Hematopoietic multipotent progenitor cell treated with erythropoietin and hydrocortisone succinate and interleukin-3 and kit ligand, for 8 days (in vitro differentiated cells): ENCODE measurements around the gene SHC2.
"Not testable (repeated sequence)": the region's sequence is repeated elsewhere in the genome, so short reads cannot be mapped to it uniquely, and the experiment has no call there.

ENCODE experiments used
- DNase-seq: peaks from one replicate; pipeline ENCODE4 v3.0.0-alpha.2; 2015

SHC2 gene

DNA sequence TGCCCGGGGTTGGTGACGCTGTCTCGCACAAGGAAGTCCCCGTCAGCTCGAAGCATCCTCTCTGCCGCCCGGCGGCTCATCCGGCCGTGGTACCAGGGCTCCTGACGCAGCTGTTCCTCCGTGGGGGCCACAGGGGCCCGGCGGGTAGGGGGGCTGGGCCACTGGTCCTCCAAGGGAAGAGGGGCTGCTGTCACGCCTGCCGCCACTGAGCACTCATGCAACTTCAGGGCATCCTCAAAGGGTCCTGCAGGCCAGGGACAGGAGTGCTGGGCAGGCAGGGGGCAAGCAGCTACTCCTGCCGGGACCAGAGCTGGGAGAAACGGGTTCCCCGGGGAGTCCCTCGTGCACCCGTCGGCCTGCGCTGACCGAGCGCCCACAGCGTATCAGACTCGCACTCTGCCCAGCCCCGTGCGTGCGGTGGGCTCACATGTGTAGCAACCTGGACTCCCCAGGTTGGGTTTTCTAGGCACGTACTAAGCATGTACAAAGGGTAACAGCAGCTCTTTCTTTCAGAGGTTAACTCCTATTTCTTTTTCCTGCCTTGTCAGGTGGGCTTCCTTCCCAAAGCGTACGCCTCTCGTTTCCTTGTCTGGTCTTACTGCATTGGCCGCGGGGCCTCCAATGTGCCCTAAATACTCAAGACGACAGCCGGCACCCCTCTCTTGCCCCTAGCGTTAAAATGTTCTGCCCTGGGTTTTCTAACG is 38.5 kb downstream of the SHC2 start:
- DNase-seq: no peak

- DNase-seq: no peak
These were observed 40.9 kb downstream of the SHC2 start for GRCh38 chr19:419721-420515.

- DNase-seq: no peak
These were observed 41.8 kb downstream of the SHC2 start for GRCh38 chr19:418761-419671.

GRCh38 chr19:416416-416815 is 44.4 kb downstream of the SHC2 start:
- no peak for DNase-seq

DNA sequence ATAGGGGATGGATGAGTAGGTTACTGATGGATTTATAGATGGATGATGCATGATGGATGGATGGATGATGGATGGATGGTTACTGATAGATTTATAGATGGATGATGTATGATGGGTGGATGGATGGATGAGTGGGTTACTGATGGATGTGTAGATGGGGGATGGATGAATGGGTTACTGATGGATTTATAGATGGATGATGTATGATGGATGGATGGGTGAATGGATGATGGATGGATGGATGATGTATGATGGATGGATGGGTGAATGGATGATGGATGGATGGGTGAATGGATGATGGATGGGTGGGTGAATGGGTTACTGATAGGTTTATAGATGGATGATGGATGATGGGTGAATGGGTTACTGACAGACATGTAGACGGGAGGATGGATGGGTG is 45.5 kb downstream of the SHC2 start:
- no peak for DNase-seq

- DNase-seq: no peak
These were observed 46.9 kb downstream of the SHC2 start for GRCh38 chr19:413756-414420.

- DNase-seq: no peak
These were observed 48.2 kb downstream of the SHC2 start for GRCh38 chr19:412356-413355.

DNA sequence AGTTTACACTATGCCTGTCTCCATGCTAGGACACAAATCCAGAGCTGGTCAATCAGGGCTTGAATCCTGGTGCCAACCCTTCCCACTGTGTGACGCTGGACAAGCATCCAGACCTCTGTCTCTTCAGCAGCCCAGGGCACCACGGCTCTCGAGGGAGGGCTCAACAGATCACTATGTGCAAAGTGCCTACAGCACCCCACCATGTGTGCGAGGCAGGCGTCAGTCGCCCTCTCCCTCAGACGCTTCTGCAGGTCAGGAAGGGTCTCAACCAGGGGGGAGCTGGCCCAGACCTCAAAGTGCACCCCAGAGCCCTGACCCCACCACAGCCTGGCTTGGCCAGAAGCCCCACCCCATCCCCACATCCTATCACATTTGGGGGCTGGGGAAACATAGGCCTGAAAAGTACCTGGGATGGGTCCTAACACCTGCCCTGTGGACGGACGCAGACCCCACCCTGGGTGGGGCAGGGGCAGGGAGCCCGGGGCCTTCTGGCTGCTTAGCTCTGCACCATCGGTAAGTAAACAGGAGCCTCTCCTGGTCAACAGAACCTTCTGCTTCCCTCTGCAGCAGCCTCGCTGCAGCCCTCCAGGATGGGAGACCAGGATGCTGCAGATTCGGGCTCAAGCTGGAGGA is 49.0 kb downstream of the SHC2 start:
- no peak for DNase-seq

DNA sequence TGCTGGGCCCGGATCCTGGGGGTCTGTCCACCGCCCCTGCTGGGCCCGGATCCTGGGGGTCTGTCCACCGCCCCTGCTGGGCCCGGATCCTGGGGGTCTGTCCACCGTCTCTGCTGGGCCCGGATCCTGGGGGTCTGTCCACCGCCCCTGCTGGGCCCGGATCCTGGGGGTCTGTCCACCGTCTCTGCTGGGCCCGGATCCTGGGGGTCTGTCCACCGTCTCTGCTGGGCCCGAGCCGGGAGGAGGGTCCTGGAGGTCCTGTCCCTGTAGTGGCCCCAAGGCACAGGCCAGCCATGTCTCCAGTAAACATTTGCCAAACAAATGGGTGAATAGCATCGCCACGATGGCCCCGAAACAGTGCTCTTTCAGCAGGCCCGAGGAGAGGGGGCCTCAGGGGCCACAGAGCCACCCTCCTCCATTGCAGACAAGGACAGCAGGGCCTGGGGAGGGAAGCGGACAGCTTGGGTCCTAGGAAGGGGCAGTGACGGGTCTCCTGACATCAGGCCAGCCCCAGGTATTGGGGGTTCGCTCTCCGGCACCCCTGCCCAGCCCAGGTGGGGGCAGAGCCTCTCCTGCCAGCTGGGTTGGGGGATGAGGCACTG is 49.6 kb downstream of the SHC2 start:
- DNase-seq: not testable (repeated sequence)

GRCh38 chr19:410243-410781 is 50.5 kb downstream of the SHC2 start:
- DNase-seq: no peak

GRCh38 chr19:409516-410242 is 51.2 kb downstream of the SHC2 start:
- no peak for DNase-seq

DNA sequence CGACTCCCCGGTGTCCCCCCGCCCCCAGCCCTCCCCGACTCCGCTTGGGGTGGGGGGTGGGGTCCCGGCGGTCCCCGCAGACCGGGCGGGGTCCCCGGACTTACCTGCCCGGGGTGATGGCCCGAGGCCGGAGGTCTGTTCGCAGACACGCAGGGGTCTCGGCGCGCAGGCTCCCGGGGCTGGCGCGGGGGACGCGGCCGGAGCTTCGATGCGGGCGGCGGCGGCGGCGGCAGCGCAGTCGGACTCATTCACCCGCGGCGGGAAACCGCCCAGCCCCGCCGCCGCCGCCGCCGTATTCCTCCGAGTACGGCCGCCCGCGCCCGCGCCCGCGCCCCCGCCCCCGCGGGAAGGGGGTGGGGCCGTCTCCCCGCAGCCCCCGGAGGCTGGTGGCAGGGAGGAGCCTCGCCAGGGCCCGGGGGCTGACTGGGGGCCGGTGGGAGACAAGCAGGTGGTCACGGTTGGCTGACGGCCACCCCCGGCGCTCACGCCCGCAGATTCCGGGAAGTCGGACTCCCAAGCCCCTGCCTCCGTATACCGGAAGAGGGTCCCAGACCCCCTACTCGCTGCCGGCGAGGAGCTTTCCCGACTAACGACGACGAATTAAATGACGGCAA is 51.8 kb downstream of the SHC2 start, which contains the start of gene C2CD4C:
TSS of gene C2CD4C (minus strand) at position 246 of the 614 bp plus-strand sequence. CDS start 786 bp downstream, outside the sequence.
- no peak for DNase-seq

GRCh38 chr19:408441-408901 is 52.4 kb downstream of the SHC2 start:
- no peak for DNase-seq

- DNase-seq: no peak
These were observed 53.1 kb downstream of the SHC2 start for GRCh38 chr19:407511-408440.

DNA sequence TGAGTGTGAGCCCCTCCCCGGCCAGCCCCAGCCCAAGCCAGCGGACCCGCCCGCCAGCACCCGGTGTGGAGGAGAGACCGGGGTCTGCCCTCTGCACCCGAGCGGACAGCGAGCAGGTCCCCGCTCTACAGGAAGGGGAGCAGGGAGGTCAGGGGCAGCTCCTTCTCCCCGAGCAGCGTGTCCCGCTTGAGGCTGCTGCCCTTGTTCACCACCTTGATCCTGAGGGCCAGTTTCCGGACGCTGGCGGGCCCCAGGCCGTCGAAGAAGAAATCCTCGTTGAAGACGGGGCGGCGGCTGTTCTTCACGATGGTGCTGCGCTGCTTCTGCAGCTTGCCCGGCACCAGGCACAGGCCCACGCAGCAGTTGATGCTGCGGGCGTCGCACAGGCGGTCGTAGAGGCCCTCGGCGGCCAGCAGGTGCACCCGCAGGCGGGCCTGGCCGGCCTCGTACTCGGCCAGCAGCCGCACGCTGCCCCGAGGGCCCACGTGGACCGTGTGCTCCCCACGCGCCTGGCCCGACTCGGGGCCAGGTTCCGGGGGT is 53.8 kb downstream of the SHC2 start:
- DNase-seq: no peak

DNA sequence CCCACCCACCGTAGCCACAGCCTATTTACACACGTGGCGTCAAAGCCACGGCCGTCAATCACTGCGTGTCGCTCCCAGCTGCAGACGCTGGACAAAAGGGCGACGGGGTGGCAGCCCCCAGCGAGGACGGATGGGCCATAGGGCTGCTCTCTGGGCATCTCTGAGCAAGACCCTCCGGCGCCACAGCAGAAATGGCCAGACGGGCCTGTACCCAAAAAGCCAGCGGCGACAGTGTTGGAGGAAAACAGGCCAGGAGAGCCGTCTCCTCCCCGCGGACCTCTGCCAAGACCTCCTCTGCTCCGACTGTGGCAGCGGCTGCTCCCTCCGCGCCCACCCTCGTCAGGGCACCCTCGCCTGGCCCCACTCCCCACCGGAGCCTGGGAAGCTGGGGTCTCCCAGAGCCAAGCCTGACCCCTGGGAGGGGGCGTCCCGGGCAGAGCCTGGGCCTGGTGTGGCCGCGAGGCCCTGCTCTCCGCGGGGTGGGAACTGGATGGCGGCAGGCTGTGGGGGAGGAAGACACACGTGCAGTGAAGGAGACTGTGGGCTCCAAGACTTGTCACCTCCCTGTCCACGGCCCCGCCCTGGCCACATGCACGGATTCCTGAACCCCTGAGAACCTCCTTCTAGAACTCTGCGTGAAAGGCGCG is 54.6 kb downstream of the SHC2 start:
- no peak for DNase-seq
